ENCODE results near the gene EDDM13. TPM values are rescaled to one million over a fixed set of nuclear protein-coding genes. Genes with fewer than 3 reads are reported as not detected.

The EDDM13 gene
- total and polyA plus RNA-seq, 2 of the 13 experiments (the other 11 are each of a cell fraction or from before 2014, with no cell fraction given): not detected

DNA sequence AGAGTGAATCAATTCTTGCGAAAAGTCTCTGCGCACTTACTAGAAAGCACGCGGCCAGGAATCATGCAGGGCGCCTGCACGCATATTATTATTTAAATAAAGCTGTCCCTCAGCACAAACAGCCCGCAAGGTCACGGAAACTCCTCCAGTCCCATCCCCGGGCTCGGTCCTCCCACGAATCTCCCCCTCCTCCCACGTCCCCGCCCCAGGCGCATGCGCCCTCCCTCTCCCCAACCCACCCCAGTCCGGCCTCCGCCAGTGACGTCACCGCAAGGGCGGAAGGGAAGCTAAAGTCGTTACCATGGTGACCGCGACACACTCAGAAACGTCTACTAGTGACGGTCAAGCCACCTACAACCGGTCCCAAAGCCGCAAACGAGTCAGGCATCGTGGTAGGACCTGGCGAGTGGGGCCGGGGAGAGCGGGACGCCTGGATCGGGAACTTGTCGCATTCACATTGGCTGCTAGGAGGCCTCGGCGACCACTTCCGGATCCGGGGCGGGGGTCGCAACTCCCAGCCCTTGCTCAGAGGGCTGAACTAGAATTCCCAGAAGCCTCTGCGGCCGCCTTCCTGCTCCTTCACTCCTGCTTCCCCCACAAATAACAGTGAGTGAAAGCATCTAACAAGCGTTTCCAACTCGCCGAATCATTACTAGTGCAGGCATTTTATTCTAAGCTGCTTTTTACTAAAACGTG, 42.0 kb downstream of the EDDM13 start, which contains the start of gene ZSCAN5A (continued):
- TF ChIP-seq FOSL2 (CRISPR knock-in tag; IDR thresholded peaks at IDR 0.05) (peak; percentile 31; the same call in 1 of the 2 replicates), ZNF644 (CRISPR knock-in tag; IDR thresholded peaks at IDR 0.05; ENCODE audit: low read depth) (no peak), ZNF746 (CRISPR knock-in tag; IDR thresholded peaks at IDR 0.05) (no peak), ZBTB7B (CRISPR knock-in tag; IDR thresholded peaks at IDR 0.05) (no peak), RARG (CRISPR knock-in tag; IDR thresholded peaks at IDR 0.05; ENCODE audit: low read depth) (peak; percentile 45; the same call in 1 of the 2 replicates), FOXP1 (IDR thresholded peaks at IDR 0.05) (no peak), FOXP1 (CRISPR knock-in tag; IDR thresholded peaks at IDR 0.05) (no peak), REL (CRISPR knock-in tag; conservative IDR thresholded peaks at IDR 0.05) (no peak), SKI (IDR thresholded peaks at IDR 0.05; ENCODE audit: partially characterized antibody) (peak; percentile 6)
- TF ChIP-seq, protein P1, sequence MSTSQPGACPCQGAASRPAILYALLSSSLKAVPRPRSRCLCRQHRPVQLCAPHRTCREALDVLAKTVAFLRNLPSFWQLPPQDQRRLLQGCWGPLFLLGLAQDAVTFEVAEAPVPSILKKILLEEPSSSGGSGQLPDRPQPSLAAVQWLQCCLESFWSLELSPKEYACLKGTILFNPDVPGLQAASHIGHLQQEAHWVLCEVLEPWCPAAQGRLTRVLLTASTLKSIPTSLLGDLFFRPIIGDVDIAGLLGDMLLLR (CRISPR knock-in tag; IDR thresholded peaks at IDR 0.05): no peak
- TF ChIP-seq, protein P2, sequence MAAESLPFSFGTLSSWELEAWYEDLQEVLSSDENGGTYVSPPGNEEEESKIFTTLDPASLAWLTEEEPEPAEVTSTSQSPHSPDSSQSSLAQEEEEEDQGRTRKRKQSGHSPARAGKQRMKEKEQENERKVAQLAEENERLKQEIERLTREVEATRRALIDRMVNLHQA (CRISPR knock-in tag; IDR thresholded peaks at IDR 0.05): no peak
- TF ChIP-seq, protein P3, sequence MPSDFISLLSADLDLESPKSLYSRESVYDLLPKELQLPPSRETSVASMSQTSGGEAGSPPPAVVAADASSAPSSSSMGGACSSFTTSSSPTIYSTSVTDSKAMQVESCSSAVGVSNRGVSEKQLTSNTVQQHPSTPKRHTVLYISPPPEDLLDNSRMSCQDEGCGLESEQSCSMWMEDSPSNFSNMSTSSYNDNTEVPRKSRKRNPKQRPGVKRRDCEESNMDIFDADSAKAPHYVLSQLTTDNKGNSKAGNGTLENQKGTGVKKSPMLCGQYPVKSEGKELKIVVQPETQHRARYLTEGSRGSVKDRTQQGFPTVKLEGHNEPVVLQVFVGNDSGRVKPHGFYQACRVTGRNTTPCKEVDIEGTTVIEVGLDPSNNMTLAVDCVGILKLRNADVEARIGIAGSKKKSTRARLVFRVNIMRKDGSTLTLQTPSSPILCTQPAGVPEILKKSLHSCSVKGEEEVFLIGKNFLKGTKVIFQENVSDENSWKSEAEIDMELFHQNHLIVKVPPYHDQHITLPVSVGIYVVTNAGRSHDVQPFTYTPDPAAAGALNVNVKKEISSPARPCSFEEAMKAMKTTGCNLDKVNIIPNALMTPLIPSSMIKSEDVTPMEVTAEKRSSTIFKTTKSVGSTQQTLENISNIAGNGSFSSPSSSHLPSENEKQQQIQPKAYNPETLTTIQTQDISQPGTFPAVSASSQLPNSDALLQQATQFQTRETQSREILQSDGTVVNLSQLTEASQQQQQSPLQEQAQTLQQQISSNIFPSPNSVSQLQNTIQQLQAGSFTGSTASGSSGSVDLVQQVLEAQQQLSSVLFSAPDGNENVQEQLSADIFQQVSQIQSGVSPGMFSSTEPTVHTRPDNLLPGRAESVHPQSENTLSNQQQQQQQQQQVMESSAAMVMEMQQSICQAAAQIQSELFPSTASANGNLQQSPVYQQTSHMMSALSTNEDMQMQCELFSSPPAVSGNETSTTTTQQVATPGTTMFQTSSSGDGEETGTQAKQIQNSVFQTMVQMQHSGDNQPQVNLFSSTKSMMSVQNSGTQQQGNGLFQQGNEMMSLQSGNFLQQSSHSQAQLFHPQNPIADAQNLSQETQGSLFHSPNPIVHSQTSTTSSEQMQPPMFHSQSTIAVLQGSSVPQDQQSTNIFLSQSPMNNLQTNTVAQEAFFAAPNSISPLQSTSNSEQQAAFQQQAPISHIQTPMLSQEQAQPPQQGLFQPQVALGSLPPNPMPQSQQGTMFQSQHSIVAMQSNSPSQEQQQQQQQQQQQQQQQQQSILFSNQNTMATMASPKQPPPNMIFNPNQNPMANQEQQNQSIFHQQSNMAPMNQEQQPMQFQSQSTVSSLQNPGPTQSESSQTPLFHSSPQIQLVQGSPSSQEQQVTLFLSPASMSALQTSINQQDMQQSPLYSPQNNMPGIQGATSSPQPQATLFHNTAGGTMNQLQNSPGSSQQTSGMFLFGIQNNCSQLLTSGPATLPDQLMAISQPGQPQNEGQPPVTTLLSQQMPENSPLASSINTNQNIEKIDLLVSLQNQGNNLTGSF (CRISPR knock-in tag; IDR thresholded peaks at IDR 0.05): no peak
- TF ChIP-seq, protein P4, sequence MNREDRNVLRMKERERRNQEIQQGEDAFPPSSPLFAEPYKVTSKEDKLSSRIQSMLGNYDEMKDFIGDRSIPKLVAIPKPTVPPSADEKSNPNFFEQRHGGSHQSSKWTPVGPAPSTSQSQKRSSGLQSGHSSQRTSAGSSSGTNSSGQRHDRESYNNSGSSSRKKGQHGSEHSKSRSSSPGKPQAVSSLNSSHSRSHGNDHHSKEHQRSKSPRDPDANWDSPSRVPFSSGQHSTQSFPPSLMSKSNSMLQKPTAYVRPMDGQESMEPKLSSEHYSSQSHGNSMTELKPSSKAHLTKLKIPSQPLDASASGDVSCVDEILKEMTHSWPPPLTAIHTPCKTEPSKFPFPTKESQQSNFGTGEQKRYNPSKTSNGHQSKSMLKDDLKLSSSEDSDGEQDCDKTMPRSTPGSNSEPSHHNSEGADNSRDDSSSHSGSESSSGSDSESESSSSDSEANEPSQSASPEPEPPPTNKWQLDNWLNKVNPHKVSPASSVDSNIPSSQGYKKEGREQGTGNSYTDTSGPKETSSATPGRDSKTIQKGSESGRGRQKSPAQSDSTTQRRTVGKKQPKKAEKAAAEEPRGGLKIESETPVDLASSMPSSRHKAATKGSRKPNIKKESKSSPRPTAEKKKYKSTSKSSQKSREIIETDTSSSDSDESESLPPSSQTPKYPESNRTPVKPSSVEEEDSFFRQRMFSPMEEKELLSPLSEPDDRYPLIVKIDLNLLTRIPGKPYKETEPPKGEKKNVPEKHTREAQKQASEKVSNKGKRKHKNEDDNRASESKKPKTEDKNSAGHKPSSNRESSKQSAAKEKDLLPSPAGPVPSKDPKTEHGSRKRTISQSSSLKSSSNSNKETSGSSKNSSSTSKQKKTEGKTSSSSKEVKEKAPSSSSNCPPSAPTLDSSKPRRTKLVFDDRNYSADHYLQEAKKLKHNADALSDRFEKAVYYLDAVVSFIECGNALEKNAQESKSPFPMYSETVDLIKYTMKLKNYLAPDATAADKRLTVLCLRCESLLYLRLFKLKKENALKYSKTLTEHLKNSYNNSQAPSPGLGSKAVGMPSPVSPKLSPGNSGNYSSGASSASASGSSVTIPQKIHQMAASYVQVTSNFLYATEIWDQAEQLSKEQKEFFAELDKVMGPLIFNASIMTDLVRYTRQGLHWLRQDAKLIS (CRISPR knock-in tag; IDR thresholded peaks at IDR 0.05): no peak
- TF ChIP-seq, protein P5, sequence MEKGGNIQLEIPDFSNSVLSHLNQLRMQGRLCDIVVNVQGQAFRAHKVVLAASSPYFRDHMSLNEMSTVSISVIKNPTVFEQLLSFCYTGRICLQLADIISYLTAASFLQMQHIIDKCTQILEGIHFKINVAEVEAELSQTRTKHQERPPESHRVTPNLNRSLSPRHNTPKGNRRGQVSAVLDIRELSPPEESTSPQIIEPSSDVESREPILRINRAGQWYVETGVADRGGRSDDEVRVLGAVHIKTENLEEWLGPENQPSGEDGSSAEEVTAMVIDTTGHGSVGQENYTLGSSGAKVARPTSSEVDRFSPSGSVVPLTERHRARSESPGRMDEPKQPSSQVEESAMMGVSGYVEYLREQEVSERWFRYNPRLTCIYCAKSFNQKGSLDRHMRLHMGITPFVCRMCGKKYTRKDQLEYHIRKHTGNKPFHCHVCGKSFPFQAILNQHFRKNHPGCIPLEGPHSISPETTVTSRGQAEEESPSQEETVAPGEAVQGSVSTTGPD (CRISPR knock-in tag; IDR thresholded peaks at IDR 0.05): no peak
- TF ChIP-seq, protein P6, sequence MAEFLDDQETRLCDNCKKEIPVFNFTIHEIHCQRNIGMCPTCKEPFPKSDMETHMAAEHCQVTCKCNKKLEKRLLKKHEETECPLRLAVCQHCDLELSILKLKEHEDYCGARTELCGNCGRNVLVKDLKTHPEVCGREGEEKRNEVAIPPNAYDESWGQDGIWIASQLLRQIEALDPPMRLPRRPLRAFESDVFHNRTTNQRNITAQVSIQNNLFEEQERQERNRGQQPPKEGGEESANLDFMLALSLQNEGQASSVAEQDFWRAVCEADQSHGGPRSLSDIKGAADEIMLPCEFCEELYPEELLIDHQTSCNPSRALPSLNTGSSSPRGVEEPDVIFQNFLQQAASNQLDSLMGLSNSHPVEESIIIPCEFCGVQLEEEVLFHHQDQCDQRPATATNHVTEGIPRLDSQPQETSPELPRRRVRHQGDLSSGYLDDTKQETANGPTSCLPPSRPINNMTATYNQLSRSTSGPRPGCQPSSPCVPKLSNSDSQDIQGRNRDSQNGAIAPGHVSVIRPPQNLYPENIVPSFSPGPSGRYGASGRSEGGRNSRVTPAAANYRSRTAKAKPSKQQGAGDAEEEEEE (CRISPR knock-in tag; IDR thresholded peaks at IDR 0.05; ENCODE audit: borderline replicate concordance): no peak
